DMS53 (cell line): ENCODE results near the gene DZIP3.
A peak's percentile ranks its signal among the peaks of the same experiment; 100 is the strongest.
"Not testable (repeated sequence)": the region's sequence is repeated elsewhere in the genome, so short reads cannot be mapped to it uniquely, and the experiment has no call there.

Experiments used
- DNase-seq: peaks from one replicate; lab custom pipeline; 2025; lab: John Stamatoyannopoulos, UW

Gene DZIP3

GRCh38 chr3:108598375-108598774, 8.9 kb downstream of the DZIP3 start:
- no peak for DNase-seq

- no peak for DNase-seq
Measured at GRCh38 chr3:108599677-108600409, 10.3 kb downstream of the DZIP3 start.

GRCh38 chr3:108602249-108602934, 12.9 kb downstream of the DZIP3 start:
- peak; percentile 4 for DNase-seq

GRCh38 chr3:108602935-108603294, 13.4 kb downstream of the DZIP3 start:
- no peak for DNase-seq

GRCh38 chr3:108603691-108604090, 14.2 kb downstream of the DZIP3 start:
- DNase-seq: no peak

GRCh38 chr3:108605028-108605427, 15.5 kb downstream of the DZIP3 start:
- DNase-seq: no peak

GRCh38 chr3:108605491-108605890, 16.0 kb downstream of the DZIP3 start:
- DNase-seq: no peak

GRCh38 chr3:108608750-108609149, 19.2 kb downstream of the DZIP3 start:
- no peak for DNase-seq

- DNase-seq: no peak
Measured at GRCh38 chr3:108610651-108611050, 21.1 kb downstream of the DZIP3 start.

GRCh38 chr3:108616090-108616489, 26.6 kb downstream of the DZIP3 start:
- DNase-seq: not testable (repeated sequence)

GRCh38 chr3:108620250-108620649, 30.7 kb downstream of the DZIP3 start:
- no peak for DNase-seq

- DNase-seq: no peak
Measured at GRCh38 chr3:108623504-108623903, 34.0 kb downstream of the DZIP3 start.

- peak; percentile 4 for DNase-seq
Measured at GRCh38 chr3:108629974-108630373, 40.5 kb downstream of the DZIP3 start.

- DNase-seq: no peak
Measured at GRCh38 chr3:108642526-108642925, 53.0 kb downstream of the DZIP3 start.

GRCh38 chr3:108645364-108645763, 55.8 kb downstream of the DZIP3 start:
- no peak for DNase-seq

- not testable (repeated sequence) for DNase-seq
Measured at GRCh38 chr3:108655664-108656063, 66.1 kb downstream of the DZIP3 start.

- DNase-seq: no peak
Measured at GRCh38 chr3:108661699-108662098, 72.2 kb downstream of the DZIP3 start.

GRCh38 chr3:108662142-108662738, 72.7 kb downstream of the DZIP3 start:
- DNase-seq: peak; percentile 76

- DNase-seq: no peak
Measured at GRCh38 chr3:108664266-108664665, 74.7 kb downstream of the DZIP3 start.

- DNase-seq: no peak
Measured at GRCh38 chr3:108667312-108667711, 77.8 kb downstream of the DZIP3 start.

- no peak for DNase-seq
Measured at GRCh38 chr3:108669208-108669607, 79.7 kb downstream of the DZIP3 start.

- no peak for DNase-seq
Measured at GRCh38 chr3:108672701-108673100, 83.2 kb downstream of the DZIP3 start.

GRCh38 chr3:108673988-108674661, 84.6 kb downstream of the DZIP3 start:
- no peak for DNase-seq
